Erythroblast (primary cell): ENCODE data around the gene HNRNPUL1.

Experiments used
- GATA1 ChIP-seq: IDR thresholded peaks from 2 replicates; pipeline ENCODE4 v1.6.1; 2011; ENCODE audit warnings: low read depth, mild to moderate bottlenecking, control low read depth, low read length, moderate library complexity
- POLR2A ChIP-seq: IDR thresholded peaks from 2 replicates; pipeline ENCODE4 v1.6.1; 2011; ENCODE audit warnings: mild to moderate bottlenecking, low read length

DNA sequence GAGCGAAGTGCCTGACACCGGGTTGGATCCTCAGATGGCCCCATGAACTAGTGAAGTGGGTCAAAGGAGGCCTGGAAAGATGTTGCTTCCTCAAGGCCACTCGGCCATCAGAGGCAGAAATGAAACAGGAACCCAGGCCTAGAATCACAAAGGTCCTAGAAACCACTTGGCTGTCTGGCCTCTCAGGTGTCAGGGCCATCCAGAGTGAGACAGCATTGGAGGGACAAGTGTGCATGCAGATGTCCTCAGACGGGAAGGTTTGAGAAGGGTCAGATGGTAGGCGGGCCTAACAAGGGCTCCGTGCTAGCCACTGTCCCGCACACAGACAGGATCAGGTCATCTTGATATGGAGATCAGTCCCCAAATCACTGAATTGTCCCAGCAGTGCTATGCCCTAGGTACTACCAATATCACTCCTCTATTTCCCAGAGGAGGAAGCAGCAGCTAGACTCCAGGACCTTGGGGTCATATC is 60.1 kb downstream of the HNRNPUL1 start:
- no peak for TF ChIP-seq POLR2A
- no peak for TF ChIP-seq GATA1
